Thymus (tissue), 14 donors: ENCODE results near the gene RDH14. TPM values are rescaled to one million over a fixed set of nuclear protein-coding genes. Genes with fewer than 3 reads are reported as not detected.
A peak's percentile ranks its signal among the peaks of the same experiment; 100 is the strongest.

Experiments used
- DNase-seq, 9 donors: peaks; one replicate each; pipeline ENCODE4 v3.0.0-alpha.2; 2013; ENCODE audit warnings: low spot score in 9 of 9, low read depth in 6 of 9, missing footprints in 1 of 9
- H3K27ac ChIP-seq, 2 donors: one replicate each; pipeline ENCODE4 v1.5.1; 2013; ENCODE audit warnings: control low read depth in 1 of 2, low read depth in 1 of 2, low read length in 1 of 2, mild to moderate bottlenecking in 1 of 2, moderate library complexity in 1 of 2
- H3K27me3 ChIP-seq, 2 donors: one replicate each; pipeline ENCODE4 v1.5.1; 2013; ENCODE audit warnings: low read length in 1 of 2; ENCODE audit not compliant: control insufficient read depth in 2 of 2, insufficient read depth in 1 of 2
- H3K36me3 ChIP-seq, 2 donors: one replicate each; pipeline ENCODE4 v1.5.1; 2013; ENCODE audit warnings: low read length in 1 of 2, mild to moderate bottlenecking in 1 of 2, moderate library complexity in 1 of 2; ENCODE audit not compliant: control insufficient read depth in 2 of 2, insufficient read depth in 2 of 2
- H3K4me1 ChIP-seq, 2 donors: one replicate each; pipeline ENCODE4 v1.5.1; 2013; ENCODE audit warnings: low read length in 2 of 2; ENCODE audit not compliant: control insufficient read depth in 2 of 2, insufficient read depth in 2 of 2
- H3K4me3 ChIP-seq, 2 donors: one replicate each; pipeline ENCODE4 v1.5.1; 2013; ENCODE audit warnings: low read length in 2 of 2, control low read depth in 1 of 2, mild to moderate bottlenecking in 1 of 2
- H3K9me3 ChIP-seq, 2 donors: one replicate each; pipeline ENCODE4 v1.5.1; 2013; ENCODE audit warnings: low read length in 1 of 2, mild to moderate bottlenecking in 1 of 2; ENCODE audit not compliant: control insufficient read depth in 2 of 2, insufficient read depth in 1 of 2
- WGBS: extraction: QIAGEN DNeasy Blood & Tissue Kit; methylation state at CpG from one replicate; pipeline ENCODE4 v1.1.7; 2013; 5-methylcytosine and 5-hydroxymethylcytosine counted together
- long read RNA-seq, 10 donors: transcript quantifications; one replicate each; lab custom pipeline, GENCODE V29; 2026
- polyA plus RNA-seq: library from polyadenylated mRNA; stranded (reverse); fragments of 200-250 nt; gene quantifications from one replicate; pipeline ENCODE4 v1.2.3, GENCODE V29; 2013
- total RNA-seq: library from RNA; stranded (reverse); fragments of 120-200 nt; gene quantifications from one replicate; pipeline ENCODE4 v1.2.4, GENCODE V29; 2013
- donor health status: healthy.

RDH14 gene
- total RNA-seq (36.5 TPM), polyA plus RNA-seq (31.8 TPM)
- long read RNA-seq, donor 1, transcript RDH14-201 (2 exons, 1,587 nt) = major isoform, 6 of 6 reads
- long read RNA-seq, donor 1, partial matches to known transcripts = 0 of 6 reads
- long read RNA-seq, donor 1, other reads (novel, unspliced or antisense) = 0 of 6 reads
- long read RNA-seq, donor 2, transcript RDH14-201 (2 exons, 1,587 nt) = major isoform, 40 of 41 reads
- long read RNA-seq, donor 2, partial matches to known transcripts = 0 of 41 reads
- long read RNA-seq, donor 2, other reads (novel, unspliced or antisense) = 0 of 41 reads
- long read RNA-seq, donor 3, transcript RDH14-201 (2 exons, 1,587 nt) = major isoform, 39 of 39 reads
- long read RNA-seq, donor 3, partial matches to known transcripts = 0 of 39 reads
- long read RNA-seq, donor 3, other reads (novel, unspliced or antisense) = 0 of 39 reads
- long read RNA-seq, donor 4, transcript RDH14-201 (2 exons, 1,587 nt) = major isoform, 9 of 9 reads
- long read RNA-seq, donor 4, partial matches to known transcripts = 0 of 9 reads
- long read RNA-seq, donor 4, other reads (novel, unspliced or antisense) = 0 of 9 reads
- long read RNA-seq, donor 5, transcript RDH14-201 (2 exons, 1,587 nt) = major isoform, 22 of 23 reads
- long read RNA-seq, donor 5, partial matches to known transcripts = 0 of 23 reads
- long read RNA-seq, donor 5, other reads (novel, unspliced or antisense) = 0 of 23 reads
- long read RNA-seq, donor 6, transcript RDH14-201 (2 exons, 1,587 nt) = major isoform, 20 of 21 reads
- long read RNA-seq, donor 6, partial matches to known transcripts = 0 of 21 reads
- long read RNA-seq, donor 6, other reads (novel, unspliced or antisense) = 0 of 21 reads
- long read RNA-seq, donor 7, transcript RDH14-201 (2 exons, 1,587 nt) = major isoform, 17 of 17 reads
- long read RNA-seq, donor 7, partial matches to known transcripts = 0 of 17 reads
- long read RNA-seq, donor 7, other reads (novel, unspliced or antisense) = 0 of 17 reads
- long read RNA-seq, donor 8, transcript RDH14-201 (2 exons, 1,587 nt) = major isoform, 13 of 13 reads
- long read RNA-seq, donor 8, partial matches to known transcripts = 0 of 13 reads
- long read RNA-seq, donor 8, other reads (novel, unspliced or antisense) = 0 of 13 reads
- long read RNA-seq, donor 9, transcript RDH14-201 (2 exons, 1,587 nt) = major isoform, 11 of 11 reads
- long read RNA-seq, donor 9, partial matches to known transcripts = 0 of 11 reads
- long read RNA-seq, donor 9, other reads (novel, unspliced or antisense) = 0 of 11 reads
- long read RNA-seq, donor 10, transcript RDH14-201 (2 exons, 1,587 nt) = major isoform, 19 of 19 reads
- long read RNA-seq, donor 10, partial matches to known transcripts = 0 of 19 reads
- long read RNA-seq, donor 10, other reads (novel, unspliced or antisense) = 0 of 19 reads

- WGBS = under 1% methylated on average over 81 of the region's 81 CpGs
Observed at GRCh38 chr2:18560031-18560796, at the start of gene RDH14. Gene RDH14 (minus strand): TSS chr2:18560653. CDS start chr2:18560572, 81 bp downstream.

DNA sequence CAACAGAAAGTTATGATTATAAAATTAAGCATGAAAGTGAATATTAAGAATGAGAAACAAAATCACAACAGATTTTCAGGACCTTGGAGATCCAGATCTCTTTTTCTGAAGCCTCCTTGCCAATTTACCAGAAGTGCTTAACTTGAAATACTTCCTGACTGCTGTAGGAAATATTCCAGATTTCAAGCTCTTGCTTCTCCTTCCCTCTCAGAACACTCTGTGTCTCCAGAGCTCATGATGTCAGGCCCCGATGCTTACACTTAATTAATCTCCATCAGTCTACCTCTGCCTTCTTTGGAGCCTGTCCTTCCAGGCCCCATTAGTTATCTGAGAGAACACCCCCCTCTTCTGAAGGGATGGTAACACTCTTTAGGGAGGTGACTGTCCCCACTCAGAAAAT lies 49.6 kb upstream of the RDH14 start:
- no peaks in the 10 kb centered on the region for H3K36me3 ChIP-seq
- DNase-seq = no peak
- H3K4me3 ChIP-seq = no peak overlapping the region
- WGBS = 91% methylated on average over 1 of the region's 1 CpG
- H3K27ac ChIP-seq = no peak overlapping the region
- H3K27me3 ChIP-seq = no peaks in the 10 kb centered on the region
- no peaks in the 10 kb centered on the region for H3K4me1 ChIP-seq
- no peaks in the 10 kb centered on the region for H3K9me3 ChIP-seq

More at GRCh38 chr2:18560031-18560796, at the start of gene RDH14:
- Histone ChIP-seq H3K4me3 (peak within 1 kb of the TSS; percentile 54 to 72), H3K36me3 (peaks cover 4 to 7% of the 10 kb centered on the region in 2 donors), H3K27me3 (no peaks in the 10 kb centered on the region), H3K9me3 (no peaks in the 10 kb centered on the region), H3K4me1 (peaks cover 10 to 13% of the 10 kb centered on the region in 2 donors), H3K27ac (peak within 1 kb of the TSS; percentile 85 to 98)
- peak; percentile 85 to 97 (median 92) for DNase-seq

DNA sequence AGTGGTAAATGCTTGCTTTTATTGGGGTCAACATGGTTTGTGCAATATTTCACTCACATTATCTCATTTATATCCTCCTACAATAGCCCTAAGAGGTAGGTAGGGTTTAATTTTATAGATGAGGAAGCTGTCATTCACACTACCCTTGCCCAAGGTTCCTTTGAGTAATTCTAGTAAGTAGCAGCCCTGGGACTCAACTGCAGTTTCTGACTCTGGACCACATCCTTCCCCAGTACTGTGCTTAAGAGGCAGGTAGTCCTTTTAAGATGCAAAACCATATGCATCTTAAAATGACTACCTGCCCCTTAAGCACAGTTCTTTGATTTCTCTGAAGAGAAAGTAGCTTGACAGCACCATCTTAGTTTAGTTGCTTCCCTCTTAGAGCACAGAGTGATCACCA lies 44.7 kb upstream of the RDH14 start:
- Histone ChIP-seq H3K9me3 (no peaks in the 10 kb centered on the region), H3K4me1 (no peaks in the 10 kb centered on the region), H3K27me3 (no peaks in the 10 kb centered on the region), H3K4me3 (no peak overlapping the region), H3K27ac (no peak overlapping the region), H3K36me3 (no peaks in the 10 kb centered on the region)
- peak in 2 of 9 donors; percentile 3 to 4 for DNase-seq

- 89% methylated on average over 2 of the region's 2 CpGs for WGBS
- H3K4me1 ChIP-seq = no peaks in the 10 kb centered on the region
Observed at GRCh38 chr2:18604531-18604885, 44.1 kb upstream of the RDH14 start.

DNA sequence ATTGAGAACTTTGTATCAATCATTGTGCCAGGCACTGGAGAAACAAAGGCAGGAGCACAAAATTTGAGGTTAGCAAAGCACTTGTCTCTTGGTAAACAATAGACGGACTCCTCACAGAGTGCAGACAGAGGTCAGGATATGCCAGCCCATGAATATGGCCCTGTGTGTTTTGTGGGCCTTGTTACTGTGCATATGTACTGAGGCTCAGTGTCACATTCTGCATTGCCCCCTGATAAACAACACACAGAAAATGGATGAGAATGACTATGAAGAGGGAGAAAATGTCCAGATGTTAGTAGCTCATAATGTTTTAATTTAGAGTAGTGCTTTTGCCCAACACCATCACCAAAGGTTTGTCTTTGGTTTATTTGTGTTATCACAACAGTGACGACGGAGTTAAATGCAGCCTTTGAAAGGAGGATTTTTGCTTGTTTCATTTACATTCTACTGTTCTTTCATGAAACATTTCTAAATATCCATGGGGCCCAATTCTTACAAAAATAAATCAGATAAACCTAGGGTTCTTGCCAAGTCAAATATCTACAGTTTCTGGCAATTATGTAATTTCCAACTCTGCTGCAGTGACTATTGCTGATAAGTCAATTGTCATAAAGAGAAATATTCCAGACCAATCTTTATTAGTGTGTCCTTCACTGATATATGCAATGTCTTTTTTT lies 43.5 kb upstream of the RDH14 start:
- Histone ChIP-seq H3K9me3 (no peaks in the 10 kb centered on the region), H3K27me3 (no peaks in the 10 kb centered on the region), H3K36me3 (no peaks in the 10 kb centered on the region), H3K27ac (no peak overlapping the region), H3K4me1 (no peaks in the 10 kb centered on the region), H3K4me3 (no peak overlapping the region)
- DNase-seq = no peak
- 95% methylated on average over 3 of the region's 3 CpGs for WGBS

More at GRCh38 chr2:18604531-18604885, 44.1 kb upstream of the RDH14 start:
- no peak for DNase-seq
- Histone ChIP-seq H3K27me3 (no peaks in the 10 kb centered on the region), H3K36me3 (no peaks in the 10 kb centered on the region), H3K27ac (no peak overlapping the region), H3K4me3 (no peak overlapping the region), H3K9me3 (no peaks in the 10 kb centered on the region)

DNA sequence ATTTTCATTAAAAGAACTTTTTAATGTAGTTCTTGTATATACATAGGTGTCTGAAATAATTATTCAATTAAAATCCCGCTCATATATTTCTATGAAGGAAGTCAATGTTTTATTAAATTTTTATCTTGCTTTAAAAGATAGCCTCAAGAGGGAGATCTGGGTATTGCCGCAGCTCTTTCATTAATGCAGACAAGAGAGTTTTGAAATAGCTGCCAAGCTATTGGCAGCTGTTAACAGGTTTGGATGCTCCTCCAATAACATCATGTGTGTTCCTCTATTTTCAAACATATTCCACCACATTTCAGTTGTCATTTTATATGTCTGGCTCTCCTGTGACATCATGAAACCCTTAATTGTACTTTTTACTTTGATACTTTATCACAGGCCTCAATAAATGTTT lies 41.8 kb upstream of the RDH14 start:
- H3K9me3 ChIP-seq = no peaks in the 10 kb centered on the region
- no peak overlapping the region for H3K4me3 ChIP-seq
- 95% methylated on average over 2 of the region's 2 CpGs for WGBS
- no peaks in the 10 kb centered on the region for H3K27me3 ChIP-seq
- H3K27ac ChIP-seq = no peak overlapping the region
- DNase-seq = no peak
- no peaks in the 10 kb centered on the region for H3K36me3 ChIP-seq
- H3K4me1 ChIP-seq = no peaks in the 10 kb centered on the region

GRCh38 chr2:18600255-18600613 lies 39.8 kb upstream of the RDH14 start:
- WGBS = 10% methylated on average over 2 of the region's 2 CpGs

More at GRCh38 chr2:18600255-18600613, 39.8 kb upstream of the RDH14 start:
- Histone ChIP-seq H3K9me3 (no peaks in the 10 kb centered on the region), H3K27me3 (no peaks in the 10 kb centered on the region), H3K27ac (no peak overlapping the region), H3K4me1 (no peaks in the 10 kb centered on the region), H3K4me3 (no peak overlapping the region), H3K36me3 (no peaks in the 10 kb centered on the region)
- no peak for DNase-seq
